Inflammatory macrophage treated with lipopolysaccharide for 1 hour (primary cell): Measurements from ENCODE around the gene DNAJA4.

Experiments used
- DNase-seq, 2 donors: peaks; one replicate each; pipeline ENCODE4 v3.0.0-alpha.2; 2020 to 2022

The DNAJA4 gene

GRCh38 chr15:78264304-78265136 is at the start of gene DNAJA4:
TSS of gene DNAJA4 (plus strand) at chr15:78264562. CDS start at chr15:78264764, 202 bp downstream.
- DNase-seq = peak; percentile 39 to 49

GRCh38 chr15:78216276-78217104 is 47.9 kb upstream of the DNAJA4 start:
- no peak for DNase-seq

GRCh38 chr15:78220713-78221112 is 43.6 kb upstream of the DNAJA4 start:
- DNase-seq = no peak

GRCh38 chr15:78222745-78223395 is 41.5 kb upstream of the DNAJA4 start:
- DNase-seq = no peak

DNA sequence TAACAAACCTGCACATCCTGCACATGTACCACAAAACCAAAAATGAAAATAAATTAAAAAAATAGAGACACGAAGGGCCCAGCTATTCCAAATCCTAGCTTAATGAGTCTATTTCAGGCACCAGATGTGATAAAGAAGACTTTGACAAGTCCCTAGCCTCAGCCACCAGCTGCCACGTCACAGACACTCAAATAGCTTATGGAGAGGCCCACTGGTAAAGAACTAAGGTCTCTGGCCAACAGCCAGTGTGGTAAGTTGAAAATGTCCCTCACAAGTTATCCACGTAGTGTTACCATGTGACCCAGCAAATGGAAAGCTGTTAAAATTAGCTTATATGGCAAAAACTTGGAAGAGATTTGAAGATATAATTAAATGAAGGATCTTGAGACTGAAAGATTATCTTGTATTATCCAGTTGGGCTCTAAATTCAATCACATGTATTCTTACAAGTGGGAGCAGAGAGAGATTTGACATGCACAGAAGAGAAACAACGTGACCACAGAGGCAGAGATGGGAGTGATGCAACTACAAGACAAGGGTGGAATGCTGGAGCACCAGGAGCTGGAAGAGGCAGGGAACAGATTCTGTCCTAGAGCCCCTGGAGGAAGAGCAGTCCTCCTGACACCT is 40.9 kb upstream of the DNAJA4 start:
- no peak for DNase-seq

DNA sequence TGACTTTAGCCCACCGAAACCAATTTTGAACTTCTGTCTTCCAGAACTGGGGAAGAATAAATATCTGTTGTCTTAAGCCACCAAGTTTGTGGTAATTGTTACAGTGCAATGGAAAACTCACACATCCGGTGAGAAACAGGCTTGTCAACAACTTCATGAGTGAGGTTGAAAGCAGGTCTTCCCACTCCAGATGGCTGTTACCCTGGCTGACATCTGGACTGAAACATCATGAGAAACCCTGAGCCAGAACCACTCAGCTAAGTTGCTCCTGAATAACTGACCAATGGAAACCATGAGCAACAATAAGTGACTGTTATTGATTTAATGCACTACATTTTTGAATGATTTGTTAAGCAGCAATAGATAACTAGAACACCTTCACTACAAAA is 40.3 kb upstream of the DNAJA4 start:
- DNase-seq = no peak

DNA sequence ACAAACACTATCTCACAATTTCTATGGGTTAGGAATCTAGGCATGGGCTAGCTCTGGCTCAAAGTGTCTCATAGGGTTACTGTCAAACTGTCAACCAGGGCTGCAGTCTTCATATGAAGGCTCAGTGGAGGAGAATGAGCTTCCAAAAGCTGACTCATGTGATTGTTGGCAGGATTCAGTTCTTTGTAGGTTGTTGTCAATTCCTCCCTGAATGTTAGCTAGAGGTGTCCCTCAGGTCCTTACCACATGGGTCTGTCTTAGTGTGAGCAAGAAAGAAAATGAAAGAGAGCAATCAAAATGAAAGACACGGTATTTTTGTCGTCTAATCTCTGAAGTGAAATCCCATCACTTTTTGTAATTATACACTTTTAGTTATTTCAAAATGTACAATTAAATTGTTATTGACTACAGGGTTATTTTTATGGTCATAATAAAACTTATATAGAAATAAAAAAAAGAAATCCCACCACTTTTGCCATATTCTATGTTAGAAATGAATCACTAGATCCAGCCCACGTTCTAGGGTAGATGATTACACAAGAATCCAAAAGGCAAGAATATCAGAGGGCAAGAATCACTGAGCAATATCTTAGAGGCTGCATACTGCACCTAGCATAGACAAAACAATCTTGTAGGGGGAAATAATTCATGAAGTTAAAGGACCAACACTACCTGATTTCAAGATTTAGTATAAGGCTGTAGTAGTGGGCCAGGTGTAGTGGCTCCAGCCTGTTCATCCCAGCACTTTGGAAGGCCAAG is 38.4 kb upstream of the DNAJA4 start:
- no peak for DNase-seq

DNA sequence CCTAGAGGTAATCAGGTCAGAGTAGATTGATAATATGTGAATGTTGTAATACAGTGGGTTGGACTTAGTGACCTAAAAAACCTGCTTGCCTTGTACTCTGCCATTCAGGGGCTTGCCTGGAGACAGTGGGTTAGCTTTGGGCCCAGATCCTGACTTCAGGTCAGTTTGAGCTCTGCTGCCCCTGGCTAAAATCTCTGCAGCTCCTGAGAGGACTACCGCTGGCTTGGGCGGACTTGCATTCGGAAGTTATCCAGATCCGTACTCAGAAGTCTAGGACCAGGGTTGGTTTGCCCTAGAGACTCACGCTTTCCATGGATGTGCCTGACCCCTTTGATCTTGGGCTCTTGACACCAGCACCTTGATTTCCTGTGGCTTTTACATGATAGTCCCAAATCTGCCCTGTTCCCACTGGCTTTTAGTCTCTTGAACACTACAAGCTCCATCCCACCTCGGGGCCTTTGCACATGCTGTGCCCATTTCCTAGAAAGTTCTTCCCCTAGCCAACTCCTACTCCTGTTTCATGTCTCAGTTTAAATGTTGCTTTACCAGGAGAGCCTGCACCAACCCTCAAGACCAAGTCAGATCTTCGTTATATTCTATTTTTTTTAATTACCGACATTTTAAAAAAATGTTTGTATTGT is 35.9 kb upstream of the DNAJA4 start:
- DNase-seq = no peak

- no peak for DNase-seq
Observed at GRCh38 chr15:78229431-78230406, 34.6 kb upstream of the DNAJA4 start.

DNA sequence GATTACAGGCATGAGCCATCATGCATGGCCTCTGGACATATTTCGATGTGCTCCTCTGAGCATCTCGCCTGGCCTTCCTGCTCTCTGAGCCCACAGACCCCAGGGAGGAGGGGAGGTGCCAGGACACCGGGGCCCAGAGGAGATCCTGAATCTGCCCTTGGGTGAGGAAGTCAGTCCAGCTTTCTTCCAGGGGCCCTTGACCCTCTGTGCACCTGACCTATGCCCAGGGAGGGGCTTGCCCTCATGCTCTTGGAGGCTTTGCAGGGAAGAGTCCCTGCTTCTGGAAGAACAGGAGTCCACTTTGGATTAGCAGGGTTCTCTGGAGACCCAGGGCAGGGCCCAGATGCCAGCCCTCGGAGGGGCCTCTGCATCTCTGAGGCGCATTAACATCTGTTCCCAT is 31.4 kb upstream of the DNAJA4 start:
- no peak for DNase-seq

GRCh38 chr15:78233496-78233895 is 30.9 kb upstream of the DNAJA4 start:
- DNase-seq = no peak

DNA sequence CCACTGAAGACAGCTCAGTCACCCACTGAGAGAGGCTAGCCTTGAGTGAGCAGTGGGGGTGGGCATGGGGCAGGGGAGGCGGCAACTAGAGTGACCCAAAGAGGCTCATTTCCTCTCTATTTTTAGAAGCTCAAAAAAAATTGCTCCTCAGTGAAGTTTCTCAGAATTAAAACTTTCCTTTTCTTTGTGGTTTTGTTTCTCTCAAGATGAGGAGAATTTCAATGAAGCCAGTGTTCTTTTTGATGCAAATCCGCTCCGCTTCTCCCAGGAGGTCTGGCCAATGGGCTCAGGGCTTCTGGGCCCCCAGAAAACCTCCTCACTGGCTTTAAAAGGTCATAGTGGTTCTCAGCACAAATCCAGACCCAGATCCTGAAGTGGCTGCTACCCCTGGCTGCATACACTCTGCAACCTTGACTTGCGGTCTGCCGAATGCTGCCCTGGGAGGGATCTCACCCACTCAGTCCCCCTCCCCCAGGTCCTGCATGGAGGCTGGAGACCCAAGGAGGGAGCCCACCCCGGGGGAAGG is 29.8 kb upstream of the DNAJA4 start, which contains the start of gene ACSBG1:
TSS of gene ACSBG1 (minus strand) at position 51 of the 526 bp plus-strand sequence. CDS start 64 bp downstream, outside the sequence.
- DNase-seq = no peak

- DNase-seq = no peak
Observed at GRCh38 chr15:78236491-78236890, 27.9 kb upstream of the DNAJA4 start.

DNA sequence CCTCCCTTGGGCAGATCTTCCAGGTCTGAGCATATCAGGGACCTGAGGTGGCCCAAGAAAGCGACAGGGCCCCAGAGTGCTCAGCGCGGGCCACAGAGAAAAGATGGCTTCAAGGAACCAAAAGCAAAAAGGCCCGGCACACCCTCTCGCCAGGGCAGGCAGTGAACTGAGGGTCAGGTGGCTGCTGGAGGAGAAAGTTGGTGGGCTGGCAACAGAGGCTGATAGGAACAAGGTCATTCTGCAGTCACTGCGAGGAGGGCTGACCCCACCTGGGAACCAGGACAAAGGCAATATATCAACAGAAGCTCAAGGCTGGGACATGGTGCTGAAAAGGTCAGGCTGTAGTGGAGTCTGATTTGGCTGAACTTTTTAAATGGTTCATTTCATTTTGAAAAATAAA is 27.2 kb upstream of the DNAJA4 start:
- no peak for DNase-seq

DNA sequence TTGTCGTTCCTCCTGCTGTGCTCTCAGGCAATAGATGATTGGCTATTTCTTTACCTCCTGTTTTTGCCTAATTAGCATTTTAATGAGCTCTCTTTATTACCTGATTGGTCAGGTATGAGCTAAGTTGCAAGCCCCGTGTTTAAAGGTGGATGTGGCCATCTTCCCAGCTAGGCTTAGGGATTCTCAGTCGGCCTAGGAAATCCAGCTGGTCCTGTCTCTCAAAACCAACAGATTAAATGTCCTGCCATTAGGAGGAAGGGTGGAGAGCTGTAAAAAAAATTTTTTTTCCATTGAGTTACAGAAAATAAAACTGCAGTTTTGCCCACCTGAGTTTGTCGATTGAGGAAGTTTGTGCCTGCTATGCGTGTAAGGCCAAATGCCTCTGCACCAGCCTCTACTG is 24.6 kb upstream of the DNAJA4 start:
- DNase-seq = no peak

DNA sequence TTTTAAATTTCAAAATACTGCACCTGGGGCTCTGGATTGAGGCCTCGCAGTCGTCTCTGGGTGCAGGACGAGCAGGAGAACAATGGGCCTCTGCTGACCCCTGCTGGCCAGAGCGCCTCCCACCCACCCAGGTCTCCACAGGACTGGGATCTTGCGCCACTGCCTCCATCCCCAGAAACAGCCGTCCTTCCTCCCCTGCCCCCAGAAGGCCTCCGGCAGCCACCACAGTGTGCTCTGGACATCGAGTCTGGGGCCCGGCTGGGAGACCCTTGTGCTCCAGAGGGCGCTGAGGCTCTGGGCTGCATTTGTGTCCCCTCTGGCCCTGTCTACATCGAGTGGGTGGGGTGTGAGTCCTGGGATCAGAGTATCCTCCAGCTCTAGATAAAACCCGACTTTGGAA is 23.3 kb upstream of the DNAJA4 start:
- peak; percentile 48 to 90 for DNase-seq

GRCh38 chr15:78242128-78242527 is 22.2 kb upstream of the DNAJA4 start:
- peak in 1 of 2 donors; percentile 54 for DNase-seq

DNA sequence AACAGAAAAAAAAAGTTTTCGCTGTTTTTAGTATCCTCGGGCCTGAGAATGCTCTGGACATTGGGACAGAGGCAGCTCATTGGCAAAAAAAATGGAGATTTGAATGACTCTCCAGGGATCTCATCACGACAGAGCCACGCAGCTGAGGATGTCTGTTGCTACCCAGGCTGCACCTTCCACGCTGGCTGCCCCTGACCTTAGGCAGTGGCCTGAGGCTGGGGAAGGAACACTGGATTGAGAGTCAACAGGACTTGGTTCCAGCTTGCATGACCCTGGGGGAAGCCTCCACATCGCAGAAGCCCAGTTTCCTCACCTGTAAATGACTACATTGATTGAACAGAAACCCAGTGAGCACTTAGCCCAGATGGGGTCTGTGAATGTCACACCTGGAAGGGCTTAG is 21.3 kb upstream of the DNAJA4 start:
- DNase-seq = no peak

- no peak for DNase-seq
Observed at GRCh38 chr15:78243491-78243941, 20.8 kb upstream of the DNAJA4 start.

DNA sequence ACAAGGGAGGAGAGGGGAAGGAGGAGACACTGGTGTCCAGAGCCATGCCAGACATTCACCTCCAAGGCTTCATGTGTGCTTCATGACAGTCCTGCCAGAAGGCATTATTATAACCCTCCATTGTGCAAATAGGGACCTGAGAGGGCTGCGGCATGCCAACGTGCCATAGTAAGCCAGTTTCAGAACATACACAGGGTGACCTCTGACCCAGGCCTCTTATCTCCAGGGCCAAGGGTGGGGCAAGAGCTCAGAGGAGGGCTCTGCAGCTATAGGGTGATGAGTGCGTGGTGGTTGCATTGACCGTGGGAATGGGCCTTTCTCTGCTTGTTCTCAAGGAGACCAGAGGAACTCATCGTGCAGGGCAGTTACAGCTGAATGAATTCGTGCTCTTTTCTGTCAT is 20.3 kb upstream of the DNAJA4 start:
- DNase-seq = no peak
